IgD-negative memory B cell (primary cell): ENCODE measurements around the gene DFFB. TPM values are rescaled to one million over a fixed set of nuclear protein-coding genes. Genes with fewer than 3 reads are reported as not detected.
"Not testable (repeated sequence)": the region's sequence is repeated elsewhere in the genome, so short reads cannot be mapped to it uniquely, and the experiment has no call there.

Source experiments
- H3K27ac Mint-ChIP-seq, 3 donors: one replicate each; pipeline ENCODE4 v1.8.0; 2020 to 2022; ENCODE audit warnings: mild to moderate bottlenecking in 3 of 3, mixed read lengths in 3 of 3, moderate library complexity in 1 of 3
- H3K27me3 Mint-ChIP-seq: one replicate; pipeline ENCODE4 v1.8.0; 2021; ENCODE audit warnings: mixed read lengths
- H3K36me3 Mint-ChIP-seq: one replicate; pipeline ENCODE4 v1.8.0; 2020; ENCODE audit warnings: mild to moderate bottlenecking, mixed read lengths
- H3K4me1 Mint-ChIP-seq, 3 donors: one replicate each; pipeline ENCODE4 v1.8.0; 2020 to 2022; ENCODE audit warnings: mixed read lengths in 3 of 3, mild to moderate bottlenecking in 1 of 3
- H3K4me3 Mint-ChIP-seq, 4 donors: one replicate each; pipeline ENCODE4 v1.8.0; 2020 to 2022; ENCODE audit warnings: mild to moderate bottlenecking in 4 of 4, mixed read lengths in 4 of 4, moderate library complexity in 3 of 4
- H3K9me3 Mint-ChIP-seq, 3 donors: one replicate each; pipeline ENCODE4 v1.8.0; 2020 to 2021; ENCODE audit warnings: mixed read lengths in 3 of 3, mild to moderate bottlenecking in 1 of 3
- polyA plus RNA-seq: library from polyadenylated mRNA; unstranded; fragments of 300-500 nt; fragmentation: Illumina TruSeq; gene quantifications from one replicate; pipeline ENCODE4 v1.2.3, GENCODE V29; 2021

The DFFB gene
- 7.1 TPM for polyA plus RNA-seq

DNA sequence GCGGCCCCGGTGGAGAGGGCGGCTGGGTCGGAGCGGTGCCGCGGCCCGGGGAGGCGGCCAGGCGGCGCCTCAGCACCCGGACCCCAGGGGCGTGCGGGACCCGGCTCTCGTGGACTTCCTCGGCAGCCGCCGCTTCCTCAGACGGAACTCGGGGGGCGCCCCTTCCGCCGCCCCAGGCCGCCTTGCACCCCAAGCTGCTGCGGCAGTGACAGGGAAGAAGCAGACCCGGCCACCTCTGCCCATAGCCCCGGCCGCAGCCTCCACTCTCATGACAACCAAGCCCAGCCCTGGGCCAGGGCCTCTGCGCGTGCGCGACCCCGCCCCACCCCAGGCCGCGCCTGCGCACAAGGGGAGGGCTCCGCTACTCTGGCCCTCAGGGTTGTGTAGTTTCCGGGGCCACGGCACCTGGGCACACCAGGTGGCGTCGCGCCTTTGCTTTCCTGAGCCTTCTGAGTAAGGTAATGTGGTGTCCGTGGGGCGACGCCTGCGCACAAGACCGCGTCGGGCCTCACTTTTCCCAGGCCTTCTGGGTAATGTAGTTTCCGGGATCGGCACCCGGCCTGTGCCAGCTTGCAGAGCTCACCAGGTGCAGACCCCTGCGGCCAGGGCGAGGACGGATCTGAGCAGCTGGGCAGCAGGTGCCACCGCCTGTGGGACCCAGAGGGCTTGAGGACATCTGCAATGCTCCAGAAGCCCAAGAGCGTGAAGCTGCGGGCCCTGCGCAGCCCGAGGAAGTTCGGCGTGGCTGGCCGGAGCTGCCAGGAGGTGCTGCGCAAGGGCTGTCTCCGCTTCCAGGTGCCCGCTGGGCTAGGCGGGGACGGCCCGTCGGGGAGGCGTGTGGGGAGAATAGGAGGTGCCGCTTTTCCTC, at the start of gene DFFB, which contains the start of gene CEP104:
DFFB (plus strand) TSS at position 554 of the 868 bp plus-strand sequence; CDS start at position 682, 128 bp downstream.
CEP104 (minus strand) TSS at position 289 of the 868 bp plus-strand sequence. CDS start 4,804 bp downstream, outside the sequence.
- H3K9me3 Mint-ChIP-seq: no peaks in the 10 kb centered on the region

GRCh38 chr1:3807769-3808168, 49.5 kb upstream of the DFFB start:
- Mint-ChIP-seq H3K9me3 (peaks cover 0 to 4% (median 0%) of the 10 kb centered on the region in 3 donors), H3K27me3 (peaks cover 25% of the 10 kb centered on the region), H3K4me3 (no peak overlapping the region), H3K27ac (no peak overlapping the region), H3K36me3 (peaks cover 2% of the 10 kb centered on the region), H3K4me1 (peaks cover 0 to 12% (median 5%) of the 10 kb centered on the region in 3 donors)

More for the DNA sequence above, at the start of gene DFFB, which contains the start of gene CEP104:
- Mint-ChIP-seq H3K27ac (peak within 1 kb of the TSS; percentile 83 to 97 (median 92)), H3K4me3 (peak within 1 kb of the TSS; percentile 96 to 100 (median 98)), H3K4me1 (peaks cover 10 to 25% (median 11%) of the 10 kb centered on the region in 3 donors), H3K36me3 (peaks cover 8% of the 10 kb centered on the region), H3K27me3 (no peaks in the 10 kb centered on the region)

DNA sequence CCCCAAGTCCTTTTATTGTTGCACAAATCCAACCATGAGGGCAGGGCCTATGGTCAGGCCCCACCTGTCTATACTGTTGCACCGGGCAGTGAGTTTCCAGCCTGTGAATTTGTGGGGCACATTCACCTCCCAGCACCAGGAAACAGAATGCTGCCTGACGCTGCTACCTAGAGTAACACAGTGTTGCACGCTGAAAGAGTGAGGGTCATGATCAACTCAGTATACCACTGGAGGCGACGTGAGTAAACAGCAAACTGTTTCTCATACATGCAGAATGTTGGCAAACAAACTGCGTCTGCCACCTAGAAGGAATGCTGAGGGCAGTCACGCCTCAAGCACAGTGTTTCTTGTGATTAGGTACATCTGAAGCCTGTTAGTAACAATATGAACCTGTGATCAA, 47.6 kb upstream of the DFFB start:
- Mint-ChIP-seq H3K4me1 (peaks cover 0 to 3% (median 3%) of the 10 kb centered on the region in 3 donors), H3K27me3 (peaks cover 12% of the 10 kb centered on the region), H3K27ac (no peak overlapping the region), H3K9me3 (peaks cover 0 to 4% (median 0%) of the 10 kb centered on the region in 3 donors), H3K4me3 (no peak overlapping the region), H3K36me3 (peaks cover 2% of the 10 kb centered on the region)

DNA sequence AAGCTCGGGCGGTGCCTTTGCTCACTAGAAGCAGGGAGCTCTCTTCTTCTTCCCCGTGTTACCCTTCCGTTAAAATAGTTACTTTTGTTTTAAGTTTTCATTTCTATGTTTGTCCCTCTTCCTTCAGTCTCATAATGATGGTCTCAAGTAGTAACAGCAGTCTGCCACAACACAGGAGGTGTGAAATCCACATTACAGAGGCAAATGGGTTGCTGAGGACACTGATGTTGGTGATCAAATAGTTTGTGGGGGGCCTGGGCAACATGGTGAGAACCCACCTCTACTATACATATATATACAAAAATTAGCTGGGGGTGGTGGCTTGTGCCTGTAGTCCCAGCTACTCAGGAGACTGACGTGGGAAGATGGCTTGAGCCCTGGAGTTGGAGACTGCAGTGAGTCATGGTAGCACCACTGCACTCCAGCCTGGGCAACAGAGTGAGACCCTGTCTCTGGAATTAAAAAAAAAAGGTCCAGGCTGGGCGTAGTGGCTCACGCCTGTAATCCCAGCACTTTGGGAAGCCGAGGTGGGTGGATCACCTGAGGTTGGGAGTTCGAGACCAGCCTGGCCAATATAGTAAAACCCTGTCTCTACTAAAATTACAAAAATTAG, 47.0 kb upstream of the DFFB start:
- not testable (repeated sequence) for H3K9me3 Mint-ChIP-seq, H3K27ac Mint-ChIP-seq

GRCh38 chr1:3811595-3811911, 45.7 kb upstream of the DFFB start:
- Mint-ChIP-seq H3K27me3 (peaks cover 2% of the 10 kb centered on the region), H3K27ac (no peak overlapping the region), H3K9me3 (peaks cover 0 to 4% (median 0%) of the 10 kb centered on the region in 3 donors), H3K4me1 (no peaks in the 10 kb centered on the region), H3K36me3 (peaks cover 2% of the 10 kb centered on the region), H3K4me3 (no peak overlapping the region)

More for the DNA sequence above, 47.0 kb upstream of the DFFB start:
- H3K27me3 Mint-ChIP-seq, H3K4me1 Mint-ChIP-seq, H3K36me3 Mint-ChIP-seq, H3K4me3 Mint-ChIP-seq: not testable (repeated sequence)

GRCh38 chr1:3814065-3814464, 43.2 kb upstream of the DFFB start:
- no peaks in the 10 kb centered on the region for H3K9me3 Mint-ChIP-seq
- H3K27me3 Mint-ChIP-seq: peaks cover 2% of the 10 kb centered on the region
- no peak overlapping the region for H3K4me3 Mint-ChIP-seq
- peaks cover 2% of the 10 kb centered on the region for H3K36me3 Mint-ChIP-seq
- H3K4me1 Mint-ChIP-seq: no peaks in the 10 kb centered on the region
- H3K27ac Mint-ChIP-seq: no peak overlapping the region

- H3K4me3 Mint-ChIP-seq: no peak overlapping the region
- peaks cover 2% of the 10 kb centered on the region for H3K27me3 Mint-ChIP-seq
- H3K9me3 Mint-ChIP-seq: no peaks in the 10 kb centered on the region
- no peaks in the 10 kb centered on the region for H3K4me1 Mint-ChIP-seq
- no peak overlapping the region for H3K27ac Mint-ChIP-seq
- H3K36me3 Mint-ChIP-seq: peaks cover 2% of the 10 kb centered on the region
Measured at GRCh38 chr1:3814771-3815561, 42.3 kb upstream of the DFFB start.

DNA sequence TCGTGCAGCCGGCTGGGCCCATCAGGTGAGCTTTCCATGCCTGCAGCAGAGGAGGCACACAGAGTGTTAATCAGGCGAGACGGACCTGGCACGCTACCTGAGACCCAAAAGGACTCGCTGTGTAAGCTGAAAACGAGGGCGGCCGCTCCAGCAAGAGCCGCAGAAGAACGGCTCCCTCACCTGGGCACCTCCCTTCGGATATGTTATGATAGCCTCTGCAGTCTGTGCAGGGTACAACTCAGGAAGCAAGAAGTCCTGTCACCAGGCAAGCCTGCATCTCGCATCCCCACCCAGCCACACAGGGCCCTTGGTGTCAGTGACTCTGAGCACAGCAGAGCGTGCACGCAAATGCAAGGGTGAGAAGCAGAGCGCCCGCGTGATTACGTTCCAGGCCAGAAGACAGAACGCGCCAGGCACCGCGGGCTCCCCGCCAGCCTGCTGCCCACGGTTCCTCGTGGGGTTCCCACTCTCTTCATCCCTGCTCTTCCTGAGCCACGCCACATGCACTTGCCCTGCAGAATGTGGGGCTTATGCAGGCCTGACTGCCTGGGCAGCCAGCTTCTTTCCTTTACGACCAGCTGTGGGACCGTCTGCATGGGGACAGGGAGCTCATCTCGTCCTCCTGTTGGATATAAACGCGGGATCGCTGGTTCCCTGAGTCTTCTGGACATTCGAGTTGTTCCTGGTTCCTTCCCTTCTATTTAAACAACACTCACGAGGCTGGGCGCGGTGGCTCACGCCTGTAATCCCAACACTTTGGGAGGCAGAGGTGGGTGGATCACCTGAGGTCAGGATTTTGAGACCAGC, 40.7 kb upstream of the DFFB start:
- Mint-ChIP-seq H3K4me1 (no peaks in the 10 kb centered on the region), H3K9me3 (no peaks in the 10 kb centered on the region), H3K36me3 (peaks cover 2% of the 10 kb centered on the region), H3K27ac (no peak overlapping the region), H3K27me3 (no peaks in the 10 kb centered on the region), H3K4me3 (peak overlapping the region in 1 of 4 donors; percentile 43)

DNA sequence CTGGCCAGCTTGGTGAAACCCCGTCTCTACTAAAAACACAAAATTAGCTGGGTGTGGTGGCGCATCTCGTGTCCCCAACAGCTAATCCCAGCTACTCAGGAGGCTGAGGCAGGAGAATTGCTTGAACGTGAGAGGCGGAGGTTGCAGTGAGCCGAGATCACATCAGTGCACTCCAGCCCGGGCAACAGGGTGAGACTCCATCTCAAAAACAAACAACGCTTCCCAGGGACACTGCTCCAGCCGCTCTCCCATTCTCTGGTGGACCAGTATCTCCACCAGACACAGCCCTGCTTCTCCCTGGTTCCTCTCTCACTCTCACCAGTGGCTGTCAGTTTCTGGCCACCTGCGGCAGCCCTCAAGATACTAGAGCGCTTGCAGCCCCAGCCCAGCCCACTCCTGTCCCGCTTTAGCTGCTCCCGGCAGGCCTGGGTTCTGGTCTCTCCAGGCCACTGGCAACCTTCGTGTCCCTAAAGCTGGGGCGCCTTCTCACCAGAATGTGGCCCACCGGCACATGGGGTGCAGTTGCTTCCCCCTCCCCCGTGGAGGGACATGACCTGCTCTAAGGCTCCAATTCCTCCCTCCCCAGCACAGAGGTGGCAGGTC, 40.0 kb upstream of the DFFB start:
- H3K4me3 Mint-ChIP-seq: no peak overlapping the region
- H3K9me3 Mint-ChIP-seq: no peaks in the 10 kb centered on the region
- no peak overlapping the region for H3K27ac Mint-ChIP-seq
- no peaks in the 10 kb centered on the region for H3K4me1 Mint-ChIP-seq
- H3K27me3 Mint-ChIP-seq: no peaks in the 10 kb centered on the region
- H3K36me3 Mint-ChIP-seq: peaks cover 2% of the 10 kb centered on the region

GRCh38 chr1:3817821-3818597, 39.3 kb upstream of the DFFB start:
- Mint-ChIP-seq H3K4me3 (no peak overlapping the region), H3K36me3 (peaks cover 2% of the 10 kb centered on the region), H3K27ac (no peak overlapping the region), H3K9me3 (no peaks in the 10 kb centered on the region), H3K4me1 (peaks cover 0 to 1% (median 0%) of the 10 kb centered on the region in 3 donors), H3K27me3 (no peaks in the 10 kb centered on the region)

DNA sequence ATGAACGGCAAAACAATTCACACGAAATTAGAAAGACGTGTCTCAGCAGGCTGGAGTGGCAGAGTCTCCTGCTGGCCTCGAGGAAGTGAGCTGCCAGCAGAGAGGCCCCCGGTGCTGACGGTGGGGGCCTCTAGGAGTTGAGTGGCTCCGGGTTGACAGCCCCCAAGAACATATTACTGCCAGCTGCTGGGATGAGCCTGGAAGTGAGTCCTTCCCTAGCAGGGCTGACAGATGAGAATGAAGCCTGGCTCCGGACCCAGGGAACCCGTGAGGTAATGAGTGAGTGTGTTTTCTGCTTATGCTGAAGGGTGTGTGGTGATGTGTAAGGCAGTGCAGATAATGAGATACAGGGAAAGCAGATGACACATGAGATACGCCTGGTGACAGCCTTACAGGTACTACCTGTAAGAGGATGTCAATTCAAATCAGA, 37.5 kb upstream of the DFFB start:
- no peak overlapping the region for H3K27ac Mint-ChIP-seq
- H3K9me3 Mint-ChIP-seq: no peaks in the 10 kb centered on the region
- H3K4me1 Mint-ChIP-seq: peaks cover 0 to 1% (median 0%) of the 10 kb centered on the region in 3 donors
- no peak overlapping the region for H3K4me3 Mint-ChIP-seq
- H3K36me3 Mint-ChIP-seq: peaks cover 4% of the 10 kb centered on the region
- no peaks in the 10 kb centered on the region for H3K27me3 Mint-ChIP-seq

DNA sequence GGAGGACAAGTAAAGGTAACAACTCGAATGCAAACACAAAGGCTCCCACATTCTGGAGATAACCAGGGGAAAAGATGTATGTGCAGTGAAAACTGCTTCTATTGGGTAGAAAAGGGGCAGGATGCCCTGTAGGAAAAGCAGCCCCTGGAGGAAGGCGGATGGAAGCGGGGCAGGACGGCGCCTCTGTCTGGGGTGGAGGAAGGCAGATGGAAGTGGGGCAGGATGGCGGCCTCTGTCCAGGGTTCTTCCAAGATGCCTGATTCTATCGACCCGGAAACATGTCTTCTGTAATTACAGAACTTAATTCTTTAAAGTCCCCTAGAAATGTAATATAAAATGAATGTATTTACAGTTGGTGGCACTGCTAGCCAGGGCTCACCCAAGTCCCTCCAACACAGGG, 37.0 kb upstream of the DFFB start:
- Mint-ChIP-seq H3K9me3 (no peaks in the 10 kb centered on the region), H3K27me3 (no peaks in the 10 kb centered on the region), H3K4me1 (peaks cover 0 to 1% (median 0%) of the 10 kb centered on the region in 3 donors), H3K27ac (no peak overlapping the region), H3K4me3 (no peak overlapping the region), H3K36me3 (peaks cover 4% of the 10 kb centered on the region)

DNA sequence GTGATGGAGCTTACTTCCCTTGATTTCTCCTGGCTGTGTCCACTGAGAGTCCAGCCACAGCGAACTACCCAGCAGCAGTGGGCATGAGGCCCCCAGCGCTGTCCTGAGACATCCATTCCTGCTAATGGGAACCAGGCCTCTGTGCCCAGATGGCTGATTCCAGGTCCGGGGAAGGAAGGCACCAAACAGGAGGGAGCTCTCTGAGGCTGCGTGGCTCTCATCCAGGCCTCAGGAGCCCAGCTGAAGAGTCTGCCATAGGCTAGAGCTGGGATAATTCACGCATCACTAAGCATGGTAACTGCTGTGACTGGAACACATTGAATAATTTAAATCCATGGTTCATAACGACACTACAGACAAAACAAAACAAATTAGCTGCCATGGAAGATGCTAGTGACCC, 36.3 kb upstream of the DFFB start:
- Mint-ChIP-seq H3K9me3 (no peaks in the 10 kb centered on the region), H3K4me1 (peaks cover 0 to 1% (median 0%) of the 10 kb centered on the region in 3 donors), H3K27me3 (no peaks in the 10 kb centered on the region), H3K27ac (no peak overlapping the region), H3K36me3 (peaks cover 4% of the 10 kb centered on the region), H3K4me3 (no peak overlapping the region)
